GM10847 (cell line): ENCODE measurements around the gene INPP5D.

Experiments used
- POLR2A ChIP-seq: IDR thresholded peaks from 2 replicates; pipeline ENCODE4 v1.6.1; 2011; ENCODE audit not compliant: insufficient read length; ENCODE audit errors: extremely low read depth

Gene INPP5D

DNA sequence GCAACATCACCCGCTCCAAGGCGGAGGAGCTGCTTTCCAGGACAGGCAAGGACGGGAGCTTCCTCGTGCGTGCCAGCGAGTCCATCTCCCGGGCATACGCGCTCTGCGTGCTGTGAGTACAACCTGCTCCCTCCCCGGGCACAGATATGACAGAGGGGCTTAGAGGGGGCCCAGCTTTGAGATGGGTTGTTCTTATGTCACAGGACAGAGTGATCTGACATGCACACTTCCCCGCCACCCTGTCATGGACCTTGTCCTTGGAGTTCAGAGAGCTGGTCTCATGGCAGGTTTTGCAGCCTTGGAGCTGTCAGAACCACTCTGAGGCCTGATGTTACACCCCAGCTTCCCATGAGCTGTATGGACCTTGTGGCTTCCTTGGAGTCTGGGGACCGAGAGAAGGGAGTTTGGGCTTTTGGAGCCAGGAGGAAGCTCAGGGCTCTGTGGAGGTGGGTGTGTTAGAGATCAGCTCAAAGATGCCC is 398 bp downstream of the INPP5D start:
- TF ChIP-seq POLR2A, result no peak

DNA sequence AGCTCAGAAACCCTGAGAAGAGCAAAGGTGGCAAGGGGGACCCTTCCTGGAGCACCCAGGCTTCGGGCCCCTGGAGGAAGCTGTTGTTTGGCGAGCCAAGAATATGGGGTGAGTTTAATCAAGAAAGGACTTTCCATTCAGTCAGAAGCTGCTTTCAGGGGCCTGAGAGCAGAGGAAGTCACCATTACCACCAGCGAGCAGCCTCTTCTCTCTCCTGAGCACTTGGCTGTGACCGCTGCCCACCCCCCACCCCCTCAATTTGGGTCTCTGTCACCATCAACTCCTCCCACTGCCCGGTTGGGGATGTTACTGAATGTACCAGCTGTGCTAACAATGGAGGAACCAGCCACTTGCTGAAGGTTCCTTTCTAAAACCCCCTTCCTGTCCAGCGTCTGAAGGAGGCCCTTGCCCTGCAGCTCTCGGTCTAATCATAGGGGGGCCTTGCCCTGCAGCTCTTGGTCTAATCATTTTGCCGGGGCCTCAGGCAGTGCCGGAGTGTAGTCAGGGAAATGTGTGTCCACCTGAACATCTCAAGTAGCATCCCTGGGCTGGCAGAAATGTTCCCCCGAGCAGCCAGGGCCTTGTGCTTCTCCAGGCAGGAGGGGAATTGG is 943 bp downstream of the INPP5D start:
- TF ChIP-seq POLR2A, result peak; percentile 34

DNA sequence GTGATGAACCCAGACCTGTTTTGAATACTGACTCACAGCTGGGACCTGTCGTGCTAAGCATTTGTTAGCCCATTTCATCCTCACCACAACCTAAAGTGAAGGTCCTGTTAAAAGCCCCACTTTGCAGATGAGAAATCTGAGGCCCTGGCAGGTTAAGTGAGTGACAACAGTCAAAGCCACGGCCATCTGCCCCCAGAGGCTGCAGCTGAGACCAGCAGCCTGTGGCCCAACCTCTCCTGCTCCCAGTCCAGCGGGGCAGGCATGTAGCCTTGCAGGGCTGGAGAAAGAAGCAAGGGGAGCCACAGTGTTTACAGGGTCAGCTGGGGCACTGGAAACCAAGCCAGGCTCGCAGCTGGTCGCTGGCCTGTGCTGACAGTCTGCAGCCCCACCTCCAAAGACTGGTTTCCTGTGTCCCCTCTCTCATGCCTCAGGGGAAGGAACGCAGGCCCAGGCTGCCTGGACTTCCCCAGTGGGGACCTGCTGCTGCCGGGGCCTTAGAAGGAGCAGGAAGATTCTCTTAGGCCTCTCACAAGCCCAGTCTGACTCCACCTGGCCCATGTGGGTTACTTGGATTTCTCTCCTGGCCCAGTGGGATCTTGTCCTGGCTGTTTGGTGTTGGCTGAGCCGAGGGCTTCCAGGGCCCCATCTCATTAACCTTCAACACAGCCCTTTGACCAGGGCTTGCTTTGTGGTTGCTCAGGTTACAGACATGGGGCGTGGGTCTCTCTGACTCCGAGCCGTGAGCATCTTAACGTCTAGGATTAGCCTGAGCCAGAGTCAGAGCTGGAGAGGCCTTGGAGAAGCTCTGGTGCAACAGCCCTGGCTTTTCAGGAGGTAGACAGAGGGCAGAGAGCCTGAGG is 1.7 kb downstream of the INPP5D start:
- TF ChIP-seq POLR2A, result no peak

DNA sequence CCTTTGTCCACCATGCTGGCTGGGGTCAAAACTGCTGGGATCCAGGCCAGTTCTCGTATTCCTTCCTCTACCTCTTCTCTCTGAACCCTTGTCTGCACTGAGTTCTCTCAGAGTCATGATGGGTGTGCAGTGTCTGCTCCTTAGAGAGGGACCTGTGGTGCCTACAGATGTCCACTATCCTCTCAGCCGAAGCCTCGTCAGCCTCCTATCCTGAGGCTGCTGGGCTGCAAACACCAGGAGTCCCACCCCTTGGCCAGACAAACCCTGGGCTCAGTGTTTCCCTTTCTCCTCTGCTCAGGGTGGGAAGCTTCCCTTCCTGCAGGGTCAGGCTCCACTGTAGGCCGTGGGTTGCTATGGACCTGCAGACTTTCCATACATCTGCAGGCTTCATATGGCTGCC is 2.3 kb downstream of the INPP5D start:
- TF ChIP-seq POLR2A, result no peak

DNA sequence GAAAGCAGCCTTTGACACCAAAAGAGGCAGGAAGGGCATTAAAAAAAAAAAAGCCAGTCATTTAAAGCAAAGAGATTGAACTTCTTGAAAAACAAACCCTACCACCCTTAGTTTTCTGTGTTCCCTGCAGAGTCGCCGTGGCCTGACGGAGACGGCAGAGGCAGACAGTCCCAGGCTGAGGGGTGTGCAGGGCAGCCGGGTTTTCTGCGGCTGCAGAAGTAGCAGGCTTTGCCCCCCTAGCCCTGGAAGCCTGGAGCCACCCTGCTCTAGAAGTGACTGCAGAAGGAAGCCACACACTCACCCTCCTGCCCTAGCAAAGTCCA is 2.8 kb downstream of the INPP5D start:
- no peak for TF ChIP-seq POLR2A

DNA sequence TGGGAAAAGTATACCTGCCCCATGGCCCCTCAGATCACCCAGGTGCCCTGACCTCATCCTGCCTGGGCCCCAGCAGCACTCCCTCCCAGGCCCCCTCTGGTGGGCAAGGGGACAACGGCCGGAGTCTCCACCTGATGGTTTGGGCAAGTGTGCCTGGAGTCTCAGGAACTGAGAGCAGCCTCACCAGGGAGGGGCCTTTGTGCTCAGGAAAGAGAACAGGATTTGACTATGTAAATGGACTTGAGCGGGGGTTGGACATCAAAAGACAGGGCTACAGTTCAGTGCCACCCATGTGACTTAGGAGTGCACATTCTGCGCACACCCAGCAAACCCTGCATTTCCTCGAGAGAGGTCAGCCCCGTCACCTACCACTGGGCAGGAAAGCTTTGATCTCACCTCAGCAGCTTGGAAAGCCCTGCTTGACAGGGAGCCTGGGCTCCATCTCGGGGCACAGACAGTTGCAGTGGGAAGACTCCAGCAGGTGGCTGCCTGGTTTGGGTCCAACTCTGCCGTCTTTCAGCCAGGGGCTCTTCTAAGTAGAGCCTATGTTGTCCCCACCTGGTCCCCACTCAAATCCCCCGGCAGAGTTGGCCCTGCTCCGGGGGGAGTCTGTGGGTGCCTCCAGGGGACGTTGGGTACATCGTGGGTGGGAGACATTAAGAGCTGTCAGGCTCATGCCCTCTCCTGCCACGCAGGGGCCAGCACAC is 3.3 kb downstream of the INPP5D start:
- peak; percentile 71 for TF ChIP-seq POLR2A

DNA sequence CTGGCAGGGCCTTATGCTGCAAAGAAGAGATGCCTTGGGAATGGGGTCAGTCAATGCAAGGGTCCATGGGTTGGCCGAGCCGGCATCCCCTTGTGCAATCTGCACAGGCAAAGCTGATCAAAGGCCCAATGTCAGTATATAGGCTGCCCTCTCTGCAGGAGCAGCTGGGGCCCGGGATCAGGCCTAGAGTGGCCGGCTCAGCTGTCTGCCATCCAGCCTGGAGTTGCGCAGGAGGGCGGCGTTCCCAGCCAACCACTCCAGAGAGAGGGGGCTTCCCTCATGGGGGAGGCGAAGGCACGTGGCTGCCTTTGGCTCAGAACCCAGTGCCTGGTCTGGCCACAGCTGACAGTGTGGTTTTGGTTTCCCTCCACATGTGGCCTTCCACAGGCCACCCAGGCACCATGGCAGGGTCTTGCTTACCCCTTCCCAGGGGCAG is 3.9 kb downstream of the INPP5D start:
- TF ChIP-seq POLR2A, result no peak

DNA sequence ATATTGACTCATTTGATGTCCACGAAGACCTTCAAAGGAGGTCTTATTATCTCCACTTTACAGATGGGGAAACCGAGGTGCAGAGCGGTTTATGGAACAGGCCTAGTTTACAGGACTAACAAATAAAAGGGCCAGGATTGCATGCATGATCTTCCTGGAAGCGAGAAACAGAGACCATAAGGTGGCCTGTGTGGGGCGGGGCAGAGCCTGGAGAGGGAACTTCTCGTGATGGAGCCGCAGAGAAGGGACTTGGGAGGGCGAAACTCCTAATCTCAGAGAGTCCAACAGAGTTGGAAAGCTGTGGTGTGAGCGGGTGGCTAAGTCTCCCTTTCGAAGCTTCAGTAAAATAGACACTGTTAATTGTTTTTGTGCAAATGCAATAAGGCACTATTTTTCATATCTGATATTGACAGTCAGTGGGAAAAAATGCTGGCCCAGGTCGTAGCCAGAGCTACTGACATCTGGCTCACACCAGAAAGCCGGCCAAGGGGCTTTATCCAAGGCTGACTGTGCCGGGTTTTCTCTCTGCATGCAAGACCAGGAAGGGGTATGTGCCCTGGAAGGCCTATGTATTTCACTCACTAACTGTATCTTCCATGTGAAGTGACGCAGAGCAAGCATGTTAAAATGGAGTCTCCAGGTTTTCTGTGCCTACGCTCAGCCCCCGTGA is 4.5 kb downstream of the INPP5D start:
- TF ChIP-seq POLR2A, result no peak

DNA sequence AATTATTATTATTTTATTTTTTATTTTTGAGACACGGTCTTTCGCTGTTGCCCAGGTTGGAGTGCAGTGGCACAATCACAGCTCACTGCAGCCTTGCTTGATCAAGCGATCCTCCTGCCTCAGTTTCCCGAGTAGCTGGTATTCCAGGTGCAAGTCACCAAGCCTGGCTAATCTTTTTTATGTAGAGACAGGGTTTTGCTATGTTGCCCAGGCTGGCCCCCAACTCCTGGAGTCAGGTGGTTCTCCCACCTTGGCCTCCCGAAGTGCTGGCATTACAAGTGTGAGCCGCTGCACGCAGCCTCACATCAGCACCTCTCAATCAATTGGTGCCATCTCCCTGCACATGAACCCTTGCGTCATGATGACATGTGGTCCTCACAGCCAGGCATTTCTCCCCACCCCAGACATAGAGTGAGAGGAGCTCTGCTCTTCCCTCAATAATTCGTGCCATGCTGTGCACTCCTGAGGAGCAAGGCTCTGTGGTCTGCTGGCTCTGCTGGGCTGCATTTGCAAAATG is 5.9 kb downstream of the INPP5D start:
- TF ChIP-seq POLR2A, result no peak

DNA sequence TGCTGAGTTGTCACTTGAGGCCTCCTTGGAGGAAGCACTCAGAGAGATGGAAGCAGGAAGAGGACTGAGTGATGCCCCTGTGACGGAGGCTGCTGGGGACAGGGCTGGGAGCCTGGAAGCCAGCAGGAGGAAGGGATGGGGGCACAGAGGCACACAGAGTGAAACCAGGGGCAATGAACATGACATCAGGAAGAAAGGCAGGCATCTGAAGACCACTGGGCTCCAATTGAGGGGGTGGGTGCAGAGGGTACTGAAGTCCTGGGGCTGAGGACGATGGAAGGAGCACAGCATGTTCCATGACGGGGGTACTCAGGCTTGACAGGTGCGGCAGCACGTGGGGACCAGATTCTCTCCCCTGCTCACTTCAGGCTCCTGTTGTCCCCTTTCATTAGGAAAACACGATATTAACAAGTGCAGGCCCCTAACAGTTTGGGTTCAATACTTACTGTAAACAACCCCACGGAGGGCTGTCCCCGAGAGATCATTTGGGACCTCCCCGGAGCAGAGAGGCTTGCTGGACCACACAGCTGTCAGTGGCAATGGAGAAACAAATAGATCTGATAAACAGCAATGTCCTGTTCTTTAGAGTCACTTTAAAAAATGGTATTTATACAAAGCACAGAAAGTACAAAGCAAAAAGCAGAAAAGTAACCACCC is 8.7 kb downstream of the INPP5D start:
- TF ChIP-seq POLR2A, result no peak

DNA sequence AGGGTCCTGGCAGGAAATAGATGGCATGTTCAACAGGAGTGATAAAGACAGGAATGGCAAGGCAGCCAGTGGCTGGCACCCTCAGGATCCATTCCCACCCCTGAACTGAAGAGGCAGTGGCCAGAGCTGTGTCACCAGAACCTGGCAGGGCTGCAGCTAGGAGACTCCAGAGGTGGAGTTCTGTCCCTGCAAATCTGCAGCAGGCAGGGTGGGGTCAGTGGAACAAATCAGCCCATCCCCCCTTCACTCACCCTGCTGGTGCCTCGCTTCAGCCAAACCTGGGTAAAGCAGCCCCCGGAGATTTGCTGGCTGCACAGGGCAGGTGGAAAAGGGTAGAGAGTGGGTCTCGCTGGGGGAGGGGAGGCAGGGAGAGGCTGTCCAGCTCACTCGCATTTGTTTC is 12.7 kb downstream of the INPP5D start:
- no peak for TF ChIP-seq POLR2A

DNA sequence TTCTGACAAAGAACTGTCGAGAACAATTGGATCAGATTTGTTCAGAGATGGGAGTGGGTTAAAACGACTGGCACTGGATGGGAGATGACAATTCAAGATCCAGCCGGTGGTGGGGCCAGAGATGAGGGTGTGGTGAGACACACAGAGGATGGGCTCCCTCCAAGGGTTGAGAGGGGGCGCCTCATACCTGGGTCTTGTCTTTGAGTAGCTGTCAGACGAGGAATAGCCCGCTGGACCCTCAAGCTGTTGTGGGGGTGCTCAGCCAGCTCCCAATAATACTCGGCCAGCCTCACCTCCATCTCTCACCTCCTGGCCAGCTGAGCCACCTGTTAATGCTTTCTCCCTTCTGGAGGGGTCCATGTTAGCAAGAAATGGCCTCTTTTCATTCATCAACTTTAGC is 14.0 kb downstream of the INPP5D start:
- no peak for TF ChIP-seq POLR2A

DNA sequence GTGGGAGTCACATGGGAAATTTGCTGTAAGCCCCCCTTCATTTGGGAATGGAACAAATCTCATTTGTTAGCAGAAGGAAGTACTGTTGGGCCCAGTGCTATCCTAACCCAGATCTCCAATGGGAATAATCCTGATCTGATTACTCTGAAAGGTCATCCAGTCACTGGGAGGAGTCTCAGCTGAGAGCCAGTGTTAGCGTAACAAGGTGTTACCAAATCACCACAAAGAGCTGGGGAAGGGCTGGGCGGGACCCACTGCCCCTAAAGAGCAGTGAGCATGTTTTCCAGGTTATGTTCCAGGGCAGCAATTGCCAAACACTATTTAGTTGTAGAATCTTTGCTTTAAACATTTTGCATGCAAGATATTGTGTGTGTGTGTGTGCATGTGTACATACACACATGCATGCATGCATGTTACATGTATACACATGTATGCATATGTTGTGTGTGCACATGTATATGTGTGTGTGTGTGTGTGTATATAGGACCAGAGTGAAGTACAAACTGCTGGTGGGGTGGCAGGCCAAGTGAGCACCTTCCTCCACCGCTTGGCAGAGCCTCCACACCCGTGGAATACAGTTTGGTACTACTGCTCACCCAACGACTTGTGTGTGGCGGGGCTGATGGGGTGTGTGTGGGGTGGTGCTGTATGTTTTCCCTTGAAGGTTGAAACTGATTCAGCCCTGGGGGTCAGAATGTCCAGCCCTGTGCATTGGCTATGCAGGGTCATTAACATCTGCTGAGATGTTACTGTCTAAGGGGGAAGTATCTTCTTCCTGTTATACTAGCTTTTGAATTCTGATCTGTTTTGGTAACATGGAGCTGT is 15.2 kb downstream of the INPP5D start:
- TF ChIP-seq POLR2A, result no peak

DNA sequence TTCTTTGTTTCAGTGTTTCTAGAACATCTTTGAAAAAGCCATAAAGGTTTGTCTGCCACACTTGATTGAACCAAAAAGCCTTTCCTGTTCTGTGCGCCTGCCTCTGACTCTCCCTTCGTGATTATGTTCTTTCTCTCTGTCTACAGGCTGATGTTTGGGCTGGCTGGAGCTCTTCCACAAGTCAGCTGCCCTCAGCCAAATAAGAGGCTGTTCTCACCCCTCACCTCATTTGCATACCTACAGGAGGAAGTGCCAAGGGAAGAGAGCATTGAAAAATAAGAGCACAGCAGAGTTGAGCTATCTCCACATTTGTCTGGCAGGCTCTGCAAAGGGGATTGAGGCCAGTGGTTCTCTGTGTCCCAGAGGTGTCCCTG is 15.8 kb downstream of the INPP5D start:
- TF ChIP-seq POLR2A, result no peak
